Body of pancreas (tissue), 4 donors: ENCODE data around the gene CIAO2A. TPM values are rescaled to one million over a fixed set of nuclear protein-coding genes. Genes with fewer than 3 reads are reported as not detected.
A peak's percentile ranks its signal among the peaks of the same experiment; 100 is the strongest.

Experiments used
- ATAC-seq: fragments of 150-250 bp; one replicate; pipeline ENCODE4 v1.9.1; 2016
- DNase-seq, 4 donors: peaks; one replicate each; pipeline ENCODE4 v3.0.0-alpha.2; 2019
- H3K27ac ChIP-seq, 4 donors: fragments of 200-600 bp; sonication (generic); 1 replicate in 3 of 4; 2 replicates in 1 of 4; pipeline versions ENCODE4 v1.5.1 to v1.6.1; 2016 to 2019; ENCODE audit warnings: mild to moderate bottlenecking in 1 of 4, mixed read lengths in 1 of 4, moderate library complexity in 1 of 4
- H3K27me3 ChIP-seq, 2 donors: fragments of 200-600 bp; sonication (generic); one replicate each; pipeline ENCODE4 v1.6.0; 2016; ENCODE audit warnings: mild to moderate bottlenecking in 1 of 2
- H3K36me3 ChIP-seq, 2 donors: fragments of 200-600 bp; sonication (generic); replicated peaks in 1 of 2; 2 replicates each; pipeline ENCODE4 v1.5.1; 2016; ENCODE audit warnings: low read depth in 2 of 2; ENCODE audit not compliant: insufficient read depth in 1 of 2
- H3K4me1 ChIP-seq: fragments of 200-600 bp; sonication (generic); one replicate; pipeline ENCODE4 v1.6.0; 2016
- H3K4me3 ChIP-seq, 2 donors: fragments of 200-600 bp; sonication (generic); 1 replicate in 1 of 2; 2 replicates in 1 of 2; pipeline ENCODE4 v1.5.1; 2016 to 2019
- H3K9me3 ChIP-seq, 3 donors: fragments of 200-600 bp; sonication (generic); 1 replicate in 2 of 3; 2 replicates in 1 of 3; pipeline ENCODE4 v1.5.1; 2016
- POLR2A ChIP-seq, 3 donors: fragments of 450-650 bp; IDR thresholded peaks; one replicate each; pipeline ENCODE4 v1.6.1; 2016; ENCODE audit warnings: antibody characterized with exemption in 3 of 3, mild to moderate bottlenecking in 2 of 3
- WGBS, 2 donors: methylation state at CpG; one replicate each; pipeline ENCODE4 v1.1.5; 2017; 5-methylcytosine and 5-hydroxymethylcytosine counted together
- intact Hi-C: fragments of 100-400 bp; cut with DNase I; formaldehyde crosslinking; loops from one replicate; pipeline ENCODE4 v1.15.1; 2023
- total RNA-seq, 2 donors: library from RNA; depleted of rRNA; stranded (reverse); fragments of >200 nt; gene quantifications; one replicate each; pipeline ENCODE4 v1.1.0, GENCODE V29; 2016
- TF ChIP-seq, protein P1 (sequence below), 7 experiments: fragments of 450-650 bp in 4 of 7; fragments of 200-600 bp in 3 of 7; sonication (generic) in 3 of 7; IDR thresholded peaks; one replicate each; pipeline ENCODE4 v1.5.1; 2016 to 2019; ENCODE audit warnings: antibody characterized with exemption in 7 of 7

CIAO2A gene
- total RNA-seq, 2 donors from 2014 or later = 48.1 to 57.1 TPM

DNA sequence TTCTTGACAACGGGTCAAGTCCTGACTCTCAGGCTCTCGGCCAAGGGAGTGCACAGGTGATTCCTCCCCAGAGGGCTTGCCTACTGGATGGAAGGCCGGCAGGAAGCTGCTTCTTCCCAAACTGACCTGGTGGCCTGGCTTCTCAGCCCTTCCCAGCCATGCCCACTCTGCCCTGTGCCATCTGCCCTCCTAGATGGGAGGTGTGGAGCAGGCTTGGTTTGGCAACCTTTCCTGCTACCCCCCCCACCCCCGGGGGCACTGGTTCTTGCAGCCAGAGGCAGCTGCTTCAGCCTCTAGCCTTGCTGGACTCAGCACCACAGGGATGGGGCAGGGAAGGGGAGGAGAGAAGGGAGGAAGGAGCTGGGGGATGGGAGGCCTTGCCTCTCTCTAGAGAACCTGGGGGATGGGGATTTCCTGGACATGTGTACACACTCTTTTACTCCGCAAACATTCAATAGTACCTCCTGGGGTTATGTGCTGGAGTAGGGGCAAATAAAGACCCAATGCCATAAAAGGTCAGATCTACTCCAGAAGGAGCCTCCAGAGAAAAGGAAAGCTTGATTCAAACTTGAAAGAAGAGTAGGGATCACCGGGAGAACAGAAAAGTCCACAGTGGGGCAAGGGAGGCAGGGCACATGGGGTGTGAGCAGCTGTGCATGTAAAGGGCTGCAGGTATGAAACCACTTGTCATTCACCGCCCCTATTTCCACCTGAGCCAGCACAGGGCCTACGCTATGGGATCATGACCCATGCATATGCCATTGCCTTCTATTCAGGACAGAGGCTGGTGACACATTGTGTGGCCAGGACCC, 43.2 kb downstream of the CIAO2A start:
- no peak for ATAC-seq
- no peak for DNase-seq
- H3K4me3 ChIP-seq = no peak overlapping the region
- H3K9me3 ChIP-seq = no peaks in the 10 kb centered on the region
- intact Hi-C loops = no loop called here
- TF ChIP-seq, protein P1, sequence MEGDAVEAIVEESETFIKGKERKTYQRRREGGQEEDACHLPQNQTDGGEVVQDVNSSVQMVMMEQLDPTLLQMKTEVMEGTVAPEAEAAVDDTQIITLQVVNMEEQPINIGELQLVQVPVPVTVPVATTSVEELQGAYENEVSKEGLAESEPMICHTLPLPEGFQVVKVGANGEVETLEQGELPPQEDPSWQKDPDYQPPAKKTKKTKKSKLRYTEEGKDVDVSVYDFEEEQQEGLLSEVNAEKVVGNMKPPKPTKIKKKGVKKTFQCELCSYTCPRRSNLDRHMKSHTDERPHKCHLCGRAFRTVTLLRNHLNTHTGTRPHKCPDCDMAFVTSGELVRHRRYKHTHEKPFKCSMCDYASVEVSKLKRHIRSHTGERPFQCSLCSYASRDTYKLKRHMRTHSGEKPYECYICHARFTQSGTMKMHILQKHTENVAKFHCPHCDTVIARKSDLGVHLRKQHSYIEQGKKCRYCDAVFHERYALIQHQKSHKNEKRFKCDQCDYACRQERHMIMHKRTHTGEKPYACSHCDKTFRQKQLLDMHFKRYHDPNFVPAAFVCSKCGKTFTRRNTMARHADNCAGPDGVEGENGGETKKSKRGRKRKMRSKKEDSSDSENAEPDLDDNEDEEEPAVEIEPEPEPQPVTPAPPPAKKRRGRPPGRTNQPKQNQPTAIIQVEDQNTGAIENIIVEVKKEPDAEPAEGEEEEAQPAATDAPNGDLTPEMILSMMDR (IDR thresholded peaks at IDR 0.05) = no peak
- TF ChIP-seq POLR2A (IDR thresholded peaks at IDR 0.05) = no peak
- no peak overlapping the region for H3K27ac ChIP-seq
- no peaks in the 10 kb centered on the region for H3K27me3 ChIP-seq
- 66 to 83% methylated on average over 6 to 8 of the region's 8 CpGs for WGBS, 2 donors
- peaks cover 18% of the 10 kb centered on the region for H3K4me1 ChIP-seq
- no peaks in the 10 kb centered on the region for H3K36me3 ChIP-seq

DNA sequence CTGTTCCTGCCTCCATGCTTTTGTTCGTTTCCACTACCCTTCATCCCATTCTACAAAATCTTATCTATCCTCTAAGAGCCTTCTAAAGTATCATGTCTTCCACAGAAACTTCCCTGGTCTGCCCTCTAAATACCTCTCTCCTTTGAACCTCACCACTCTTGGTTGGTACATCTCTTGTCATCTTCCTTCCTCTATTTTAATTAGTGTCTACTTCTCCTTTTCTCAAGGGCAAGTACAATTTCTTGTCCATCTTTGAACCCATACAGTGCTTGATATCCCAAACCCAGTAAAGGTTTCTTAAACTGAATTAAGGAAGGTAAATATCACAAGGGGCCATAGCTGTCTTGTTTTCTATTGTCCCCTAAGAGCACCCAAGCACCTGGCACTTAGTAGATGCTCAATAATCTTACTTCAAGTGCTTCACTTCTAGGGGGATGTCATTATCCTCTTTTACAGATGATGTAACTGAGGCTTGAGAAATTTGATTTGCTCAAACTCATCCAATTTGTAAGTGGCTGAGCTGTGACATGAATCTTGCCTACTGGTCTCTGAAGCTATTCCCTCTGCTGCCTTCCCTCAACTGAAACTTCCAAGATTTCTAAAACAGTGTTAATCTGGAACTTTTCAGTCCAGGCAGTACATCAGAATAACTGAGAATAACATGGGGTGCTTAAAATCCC, 44.7 kb downstream of the CIAO2A start:
- ATAC-seq (no peak), DNase-seq (no peak)
- intact Hi-C loops = loop anchor here (5.0 kb wide), 1 partner anchor 102 kb away; no protein-coding TSS in a partner anchor
- H3K9me3 ChIP-seq = no peaks in the 10 kb centered on the region
- no peaks in the 10 kb centered on the region for H3K27me3 ChIP-seq
- no peaks in the 10 kb centered on the region for H3K36me3 ChIP-seq
- 83 to 89% methylated on average over 1 of the region's 1 CpG for WGBS, 2 donors
- peaks cover 28% of the 10 kb centered on the region for H3K4me1 ChIP-seq
- TF ChIP-seq, protein P1 (IDR thresholded peaks at IDR 0.05) = no peak
- no peak overlapping the region for H3K27ac ChIP-seq
- H3K4me3 ChIP-seq = no peak overlapping the region

DNA sequence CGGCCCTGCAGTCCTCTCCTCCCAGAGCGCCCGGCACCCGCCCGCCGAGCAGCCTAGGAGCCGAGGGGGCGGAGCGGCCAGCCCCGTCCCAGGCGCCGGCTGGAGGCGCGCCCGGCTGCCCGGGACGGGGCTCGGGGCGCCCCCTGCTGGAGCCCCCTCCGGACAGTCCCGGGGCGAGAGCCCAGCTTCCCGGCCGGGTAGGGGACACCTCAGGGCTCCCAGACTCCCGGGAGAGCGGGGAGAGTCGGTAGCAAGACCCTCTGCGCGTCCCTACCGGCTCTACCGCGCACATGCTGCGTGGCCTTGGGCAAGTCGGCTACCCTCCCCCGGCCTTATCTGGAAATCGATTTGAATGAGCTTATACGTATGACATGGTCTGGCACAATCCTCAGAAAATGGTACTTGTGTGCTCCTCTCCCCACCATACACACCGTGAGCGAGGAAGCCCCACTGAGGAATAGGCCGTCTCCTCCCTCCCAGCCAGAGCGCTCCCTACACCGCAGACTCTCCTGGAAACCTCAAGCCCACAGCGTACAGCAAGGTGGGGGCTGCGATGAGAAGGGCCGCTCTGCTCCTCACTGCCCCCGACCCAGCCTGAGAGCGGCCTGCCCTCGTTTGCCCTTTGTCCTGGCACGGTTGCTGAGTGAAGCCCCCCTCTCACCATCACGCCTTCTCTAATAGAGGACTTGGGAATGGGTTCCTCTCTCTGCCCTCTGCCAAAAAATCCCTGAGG, 47.1 kb downstream of the CIAO2A start, which contains the start of gene DAPK2:
TSS of gene DAPK2 (minus strand) at position 65 of the 733 bp plus-strand sequence. CDS start 6,224 bp downstream, outside the sequence.
- DNase-seq = peak; percentile 75 to 84 (median 77)
- peak; percentile 90 for ATAC-seq
- Histone ChIP-seq H3K4me1 (peaks cover 28% of the 10 kb centered on the region), H3K9me3 (no peaks in the 10 kb centered on the region), H3K27ac (peak within 1 kb of the TSS in 3 of 4 donors; percentile 17 to 27 (median 19)), H3K4me3 (peak within 1 kb of the TSS in 1 of 2 donors; percentile 21), H3K36me3 (no peaks in the 10 kb centered on the region), H3K27me3 (no peaks in the 10 kb centered on the region)
- intact Hi-C loops = loop anchor here (5.0 kb wide), 1 partner anchor 99 kb away; no protein-coding TSS in a partner anchor
- WGBS, 2 donors = 9 to 32% methylated on average over 7 to 49 of the region's 50 CpGs
- peak in 1 of 3 donors; percentile 33 for TF ChIP-seq POLR2A (IDR thresholded peaks at IDR 0.05)
- TF ChIP-seq, protein P1 (IDR thresholded peaks at IDR 0.05) = peak; percentile 48 to 91 (median 72)

DNA sequence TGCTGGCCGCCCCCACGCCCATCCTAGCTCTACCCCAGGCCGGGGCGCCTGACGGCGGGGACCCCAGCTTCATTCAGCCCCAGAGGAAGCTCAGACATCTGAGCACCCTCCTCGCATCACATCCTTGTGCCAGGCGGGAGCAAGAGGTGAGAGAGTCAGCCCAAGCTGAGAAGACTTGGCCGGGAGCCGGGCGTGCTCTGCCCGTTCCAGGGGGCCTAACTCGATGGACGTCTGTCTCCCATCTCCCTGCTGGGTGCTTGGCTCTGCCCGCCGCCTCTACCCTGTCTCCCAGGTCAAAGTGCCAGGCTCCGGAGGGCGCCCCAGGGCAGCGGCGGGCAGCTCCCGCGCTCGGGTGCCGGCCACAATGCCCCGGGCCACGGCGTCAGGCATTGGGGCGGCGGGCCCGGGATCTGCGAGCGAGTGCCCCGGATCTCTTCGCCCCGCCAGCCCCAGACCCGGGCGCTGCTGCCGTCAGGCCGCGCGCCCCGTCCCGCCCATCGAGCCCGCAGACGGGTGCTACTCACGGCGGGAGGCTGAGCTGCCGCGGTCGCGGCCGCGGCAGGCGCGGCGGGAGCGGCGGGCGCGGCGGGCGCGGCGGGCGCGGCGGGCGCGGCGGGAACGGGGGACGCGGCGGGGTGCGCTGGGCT, 47.7 kb downstream of the CIAO2A start:
- no peak for TF ChIP-seq POLR2A (IDR thresholded peaks at IDR 0.05)
- Histone ChIP-seq H3K4me1 (peaks cover 28% of the 10 kb centered on the region), H3K4me3 (peak overlapping the region in 1 of 2 donors; percentile 21), H3K27me3 (no peaks in the 10 kb centered on the region), H3K27ac (peak overlapping the region in 2 of 4 donors; percentile 17 to 19), H3K36me3 (no peaks in the 10 kb centered on the region), H3K9me3 (no peaks in the 10 kb centered on the region)
- peak; percentile 62 for ATAC-seq
- peak in 2 of 4 donors; percentile 27 to 29 for DNase-seq
- WGBS, 2 donors = 19 to 44% methylated on average over 13 to 29 of the region's 76 CpGs
- intact Hi-C loops = loop anchor here (5.0 kb wide), 1 partner anchor 99 kb away; no protein-coding TSS in a partner anchor
